Retinal pigment epithelial cell (primary cell): ENCODE measurements around the gene NT5M.

Source experiments
- DNase-seq: peaks from one replicate; pipeline ENCODE4 v3.0.0-alpha.2; 2010; ENCODE audit warnings: low read depth
- H3K4me3 ChIP-seq: 2 replicates; pipeline ENCODE4 v1.5.1; 2011; ENCODE audit warnings: mild to moderate bottlenecking, low read length, control low read depth, moderate library complexity
- CTCF ChIP-seq: conservative IDR thresholded peaks from 2 replicates; pipeline ENCODE4 v1.5.1; 2011; ENCODE audit warnings: low read depth, low read length, control low read depth, inconsistent platforms

NT5M gene

DNA sequence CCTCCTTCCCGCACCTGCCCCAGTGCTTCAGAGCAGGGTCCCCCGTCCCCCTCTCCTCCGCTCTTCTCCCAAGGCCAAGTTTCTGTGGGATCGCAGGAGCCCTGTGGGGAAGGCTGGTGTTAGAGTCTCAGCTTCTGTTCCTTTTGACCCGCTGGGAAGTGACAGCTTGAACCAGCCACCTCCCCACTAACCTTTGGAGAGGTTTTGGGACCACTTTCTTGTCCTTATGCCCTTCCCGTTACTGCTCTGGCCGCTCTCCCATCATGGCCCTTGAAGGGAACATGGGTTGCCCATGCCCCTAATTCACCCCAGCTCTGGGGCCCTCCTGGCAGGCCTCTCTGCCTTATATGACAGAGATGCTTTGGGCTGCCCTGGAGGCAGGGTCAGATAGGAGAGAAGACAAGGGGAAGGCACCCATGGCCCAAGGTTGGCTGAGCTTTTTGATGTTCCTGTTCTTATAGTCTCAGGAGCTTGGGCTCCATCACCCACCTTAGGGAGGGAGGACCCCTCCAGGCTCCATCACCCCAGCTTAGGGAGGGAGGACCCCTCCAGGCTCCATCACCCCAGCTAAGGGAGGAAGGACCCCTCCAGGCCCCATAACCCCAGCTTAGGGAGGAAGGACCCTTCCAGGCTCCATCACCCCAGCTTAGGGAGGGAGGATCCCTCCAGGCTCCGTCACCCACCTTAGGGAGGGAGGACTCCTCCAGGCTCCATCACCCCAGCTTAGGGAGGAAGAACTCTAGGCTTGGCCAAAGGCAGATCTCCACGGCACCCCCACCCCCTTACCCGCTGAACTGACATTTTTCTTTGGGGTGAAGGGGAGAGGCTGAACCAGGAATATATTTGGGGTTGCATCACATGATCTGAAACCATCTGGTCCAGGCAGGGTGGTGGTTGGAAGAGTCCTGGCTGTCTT is 45.0 kb downstream of the NT5M start:
- TF ChIP-seq CTCF: no peak
- no peak for DNase-seq
- H3K4me3 ChIP-seq: no peak overlapping the region

GRCh38 chr17:17348872-17349723 is 45.9 kb downstream of the NT5M start:
- DNase-seq: no peak
- TF ChIP-seq CTCF: no peak
- no peak overlapping the region for H3K4me3 ChIP-seq

- TF ChIP-seq CTCF: no peak
- DNase-seq: no peak
- no peak overlapping the region for H3K4me3 ChIP-seq
Measured at GRCh38 chr17:17349724-17350106, 46.5 kb downstream of the NT5M start.

- H3K4me3 ChIP-seq: no peak overlapping the region
- TF ChIP-seq CTCF: no peak
- no peak for DNase-seq
Measured at GRCh38 chr17:17350491-17351355, 47.5 kb downstream of the NT5M start.

DNA sequence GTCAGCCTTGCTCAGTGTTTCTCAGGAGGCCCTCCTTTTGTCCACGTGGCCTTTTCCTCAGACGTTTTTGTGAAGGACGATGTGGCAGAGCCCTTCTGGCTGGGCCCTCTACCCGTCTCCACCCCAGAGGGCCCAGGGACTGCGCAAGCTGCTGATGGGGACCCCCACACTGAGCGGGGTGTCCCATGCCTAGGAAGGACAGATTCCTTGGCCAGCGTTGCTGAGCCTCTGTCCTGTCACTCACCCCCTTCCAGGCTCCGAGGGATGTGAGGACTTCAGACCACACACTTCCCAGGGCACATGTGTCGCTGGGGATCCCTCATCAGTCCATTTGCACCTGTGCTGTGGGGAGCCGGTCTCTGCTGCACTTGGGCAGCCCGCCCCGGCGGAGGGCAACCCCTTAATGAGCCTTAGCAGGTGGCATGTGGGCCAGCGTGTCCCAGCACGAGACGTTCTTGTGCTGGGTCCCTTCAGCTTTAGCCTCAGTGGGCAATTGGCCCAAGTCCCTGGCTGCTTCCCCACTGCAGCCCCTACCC is 48.3 kb downstream of the NT5M start:
- no peak overlapping the region for H3K4me3 ChIP-seq
- no peak for TF ChIP-seq CTCF
- no peak for DNase-seq

DNA sequence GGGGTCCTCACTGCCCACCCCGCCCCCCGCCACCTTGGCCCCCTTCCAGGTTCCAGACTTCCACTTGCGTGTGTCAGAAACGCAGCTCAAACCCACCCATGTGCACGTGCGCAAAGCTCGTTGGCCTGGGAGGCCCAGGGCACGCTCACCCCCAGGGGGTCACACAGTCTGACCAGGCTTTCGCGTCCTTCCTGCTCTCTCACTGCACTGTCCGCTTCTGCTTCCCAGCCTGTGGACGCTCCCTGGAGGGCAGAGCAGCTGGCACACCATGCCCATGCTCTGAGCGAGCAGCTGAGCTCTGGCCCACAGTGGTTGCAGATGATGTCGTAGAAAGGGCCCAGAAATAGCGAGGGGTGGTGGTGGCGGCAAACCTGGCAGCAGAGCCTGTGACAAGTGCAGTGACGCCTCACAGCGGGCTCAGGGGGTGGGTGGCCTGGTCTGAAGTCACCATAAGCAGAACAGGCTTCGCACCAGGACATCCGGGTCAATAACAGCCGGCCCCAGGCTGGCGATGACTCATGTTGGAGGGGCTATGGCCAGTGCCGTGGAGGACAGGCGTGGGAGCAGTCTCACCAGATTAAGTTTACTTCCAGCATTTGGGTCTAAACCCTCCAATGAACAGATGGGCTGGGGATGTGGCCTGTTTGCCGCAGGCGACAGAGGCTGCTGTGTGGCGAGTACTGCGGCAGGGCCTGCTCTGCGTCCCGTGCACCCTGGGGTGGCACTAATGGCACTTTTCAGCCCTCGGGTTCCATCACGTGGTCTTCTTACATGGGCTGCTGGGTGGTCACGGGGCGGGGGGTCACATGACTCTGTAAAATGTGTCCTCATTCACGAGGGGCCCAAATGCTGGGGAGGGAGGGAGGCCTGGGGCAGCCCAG is 49.0 kb downstream of the NT5M start:
- peak; percentile 21 for DNase-seq
- TF ChIP-seq CTCF: no peak
- no peak overlapping the region for H3K4me3 ChIP-seq
